GM12892 (cell line): ENCODE measurements around the gene RXRG.
"Not testable (repeated sequence)": the region's sequence is repeated elsewhere in the genome, so short reads cannot be mapped to it uniquely, and the experiment has no call there.

Experiments
- DNase-seq: peaks from one replicate; pipeline ENCODE4 v3.0.0; 2011; ENCODE audit not compliant: insufficient read length
- FAIRE-seq: peaks from 2 replicates; lab custom pipeline; 2011; peaks lifted over from hg19 to GRCh38; lab: Jason Lieb, UNC
- POLR2A ChIP-seq: IDR thresholded peaks from 2 replicates; pipeline ENCODE4 v1.6.1; 2011; ENCODE audit warnings: low read depth, low read length, control low read depth
- POLR2AphosphoS5 ChIP-seq: IDR thresholded peaks from 2 replicates; pipeline ENCODE4 v1.6.1; 2011; ENCODE audit warnings: low read depth, low read length, control low read depth
- TAF1 ChIP-seq: IDR thresholded peaks from 2 replicates; pipeline ENCODE4 v1.6.1; 2011; ENCODE audit warnings: low read depth, mild to moderate bottlenecking, control low read depth, low read length, borderline replicate concordance

RXRG gene

DNA sequence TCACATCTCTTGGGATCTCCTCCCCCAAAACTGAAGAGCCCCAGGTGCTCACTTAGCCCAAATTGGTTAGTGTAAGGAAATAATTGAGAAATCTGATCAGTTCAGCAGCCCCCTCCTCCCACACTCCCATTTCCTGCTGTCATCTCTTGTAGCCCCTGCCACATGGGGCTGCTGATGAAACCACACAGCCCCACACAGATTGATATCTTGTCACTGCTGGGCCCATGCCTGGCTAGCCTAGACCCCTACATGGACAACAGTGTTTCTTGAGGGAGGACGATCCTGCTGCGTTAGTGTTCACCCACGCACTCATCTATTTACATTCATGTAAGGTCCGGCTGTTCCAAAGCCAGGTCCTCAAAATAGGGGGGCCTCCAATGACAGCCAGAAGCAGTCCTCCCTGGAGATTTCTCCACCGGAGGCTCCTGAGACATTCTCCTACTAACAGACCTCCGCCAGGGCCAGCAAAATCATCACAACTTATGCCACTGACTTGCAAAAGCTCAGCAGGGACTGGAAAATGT is 23.9 kb upstream of the RXRG start:
- no peak for FAIRE-seq
- no peak for DNase-seq
- TF ChIP-seq POLR2AphosphoS5 (no peak), TAF1 (no peak), POLR2A (no peak)

DNA sequence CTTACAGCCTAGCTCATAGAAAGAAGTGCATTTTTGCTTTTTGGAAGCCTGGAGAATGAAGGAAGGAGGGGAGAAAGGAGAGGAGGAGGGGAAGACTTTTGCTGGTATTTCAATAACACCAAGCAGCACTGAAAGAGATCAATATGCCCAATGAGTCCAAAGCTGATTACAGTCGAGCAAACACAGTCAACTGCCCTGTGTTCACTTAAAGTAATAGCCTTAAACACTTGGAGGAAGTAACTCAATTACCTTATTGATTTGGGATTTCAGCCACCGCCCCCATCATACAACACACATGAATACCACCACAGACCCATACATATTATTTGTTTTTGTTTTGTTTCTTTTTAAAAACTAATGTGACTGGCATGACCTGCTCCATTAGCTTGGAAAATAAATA is 23.3 kb upstream of the RXRG start:
- FAIRE-seq (no peak), DNase-seq (no peak)
- TF ChIP-seq POLR2AphosphoS5 (no peak), TAF1 (no peak), POLR2A (no peak)

DNA sequence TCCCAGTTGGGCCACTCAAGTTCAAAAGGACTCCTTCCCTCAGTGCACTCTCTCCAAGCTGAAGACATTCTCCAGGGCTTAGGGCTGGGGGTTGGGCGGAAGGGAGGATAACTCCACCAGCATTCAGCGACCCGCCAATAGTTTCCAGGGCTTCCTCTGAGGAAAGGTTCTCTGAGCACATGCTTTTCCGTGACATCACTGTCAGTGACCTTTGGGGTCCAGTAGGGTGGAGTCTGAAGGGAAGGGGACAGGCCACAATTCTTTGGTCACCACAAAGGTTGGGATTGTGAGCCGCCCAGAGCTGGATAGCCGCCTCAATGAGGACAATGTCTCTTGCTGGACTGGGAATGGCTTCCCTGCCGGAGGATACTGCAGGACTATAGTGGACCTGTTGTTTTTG is 22.8 kb upstream of the RXRG start:
- FAIRE-seq (no peak), DNase-seq (no peak)
- TF ChIP-seq TAF1 (no peak), POLR2A (no peak), POLR2AphosphoS5 (no peak)

DNA sequence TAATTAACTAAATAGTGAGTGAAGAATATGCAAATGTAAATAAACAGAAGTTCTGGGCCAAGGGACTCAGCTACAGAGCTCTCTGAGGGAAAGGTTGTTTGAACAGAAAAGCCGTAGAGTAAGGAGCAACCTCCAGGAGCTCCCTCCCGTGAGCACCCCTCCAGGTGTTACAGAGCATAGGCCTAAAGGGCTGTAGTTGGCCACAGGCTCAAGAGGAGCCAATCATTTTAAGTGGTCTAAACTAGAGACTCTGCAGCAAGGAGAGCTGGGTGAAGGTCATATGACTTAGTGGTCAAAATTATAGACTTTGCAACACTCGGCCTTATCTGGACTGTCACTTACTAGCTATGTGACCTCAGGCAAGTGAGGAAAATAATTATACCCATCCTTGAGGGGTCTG is 19.1 kb upstream of the RXRG start:
- no peak for DNase-seq
- FAIRE-seq = no peak
- TF ChIP-seq POLR2AphosphoS5 (no peak), TAF1 (no peak), POLR2A (no peak)

DNA sequence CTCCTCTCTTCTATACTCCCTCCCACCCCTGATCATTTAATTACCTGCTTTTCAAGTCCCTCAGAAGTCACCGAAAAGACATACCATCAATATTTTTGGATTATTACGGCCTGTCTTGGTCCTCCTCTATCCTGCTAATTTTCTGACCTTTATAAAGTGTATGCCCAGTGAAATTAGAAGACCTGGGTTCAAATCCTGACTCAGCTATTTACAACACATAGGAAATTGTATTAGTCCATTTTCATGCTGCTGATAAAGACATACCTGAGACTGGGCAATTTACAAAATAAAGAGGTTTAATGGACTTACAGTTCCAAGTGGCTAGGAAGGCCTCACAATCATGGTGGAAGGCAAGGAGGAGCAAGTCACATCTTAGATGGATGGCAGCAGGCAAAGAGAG is 14.8 kb upstream of the RXRG start:
- not testable (repeated sequence) for FAIRE-seq, DNase-seq

DNA sequence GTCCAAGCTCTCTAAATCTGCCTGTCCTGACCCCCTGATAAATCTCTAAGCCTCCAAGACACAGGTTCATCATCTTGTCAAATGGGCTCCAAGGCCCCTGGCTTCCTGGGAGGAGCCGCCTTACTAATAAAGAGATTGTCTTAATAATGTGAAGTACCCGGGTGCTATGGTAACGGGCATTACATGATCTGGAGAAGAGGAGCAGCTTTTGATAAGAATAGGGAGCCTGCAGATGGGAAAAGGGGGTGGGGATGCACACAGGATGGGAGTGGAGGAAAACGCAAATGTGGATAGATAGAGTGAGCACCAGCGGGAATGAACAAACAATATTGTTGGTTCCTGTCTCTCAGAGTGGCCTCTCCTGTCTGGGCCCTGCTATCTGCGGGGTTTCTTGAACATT is 11.9 kb upstream of the RXRG start:
- FAIRE-seq (no peak), DNase-seq (no peak)
- TF ChIP-seq POLR2AphosphoS5 (no peak), POLR2A (no peak), TAF1 (no peak)

DNA sequence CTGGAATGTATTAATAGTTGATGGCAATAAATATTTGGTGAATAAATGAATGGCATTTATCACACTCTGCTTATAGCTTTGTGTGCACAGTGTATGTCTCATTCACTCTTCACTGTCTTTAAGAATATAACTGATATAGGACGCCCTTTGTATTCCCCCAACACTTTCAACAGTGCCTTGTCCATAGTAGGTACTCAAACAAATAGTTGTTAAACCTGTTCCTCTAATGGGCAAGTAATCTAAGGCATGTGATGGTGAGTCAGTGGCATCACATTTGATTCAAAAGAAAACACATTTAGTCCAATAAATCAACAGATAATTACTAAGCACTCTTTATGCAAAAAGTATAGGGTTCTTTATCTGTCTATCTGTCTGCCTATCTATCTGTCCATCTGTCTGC is 11.2 kb upstream of the RXRG start:
- TF ChIP-seq TAF1 = no peak
- no peak for TF ChIP-seq POLR2A
- TF ChIP-seq POLR2AphosphoS5 = no peak
- DNase-seq (no peak), FAIRE-seq (no peak)

DNA sequence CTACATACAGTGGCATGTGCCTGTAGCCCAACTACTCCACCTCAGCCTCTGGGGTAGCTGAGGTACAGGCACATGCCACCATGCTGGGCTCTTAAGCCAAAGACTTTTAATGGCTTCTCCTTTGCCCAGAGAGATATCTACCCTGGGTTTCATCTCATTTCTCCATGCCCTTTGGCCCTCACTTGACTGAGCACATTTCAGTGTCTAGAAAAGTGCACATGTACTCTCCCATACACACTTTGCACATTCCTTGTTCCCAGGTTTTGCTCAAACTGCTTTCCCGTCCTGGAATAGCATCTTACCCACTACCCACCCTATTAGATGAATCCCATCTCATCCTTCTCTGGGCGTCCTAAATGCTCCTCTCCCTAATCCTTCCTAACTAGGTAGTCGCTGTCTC is 10.2 kb upstream of the RXRG start:
- FAIRE-seq (no peak), DNase-seq (no peak)
- TF ChIP-seq TAF1 = no peak
- no peak for TF ChIP-seq POLR2AphosphoS5
- TF ChIP-seq POLR2A = no peak

DNA sequence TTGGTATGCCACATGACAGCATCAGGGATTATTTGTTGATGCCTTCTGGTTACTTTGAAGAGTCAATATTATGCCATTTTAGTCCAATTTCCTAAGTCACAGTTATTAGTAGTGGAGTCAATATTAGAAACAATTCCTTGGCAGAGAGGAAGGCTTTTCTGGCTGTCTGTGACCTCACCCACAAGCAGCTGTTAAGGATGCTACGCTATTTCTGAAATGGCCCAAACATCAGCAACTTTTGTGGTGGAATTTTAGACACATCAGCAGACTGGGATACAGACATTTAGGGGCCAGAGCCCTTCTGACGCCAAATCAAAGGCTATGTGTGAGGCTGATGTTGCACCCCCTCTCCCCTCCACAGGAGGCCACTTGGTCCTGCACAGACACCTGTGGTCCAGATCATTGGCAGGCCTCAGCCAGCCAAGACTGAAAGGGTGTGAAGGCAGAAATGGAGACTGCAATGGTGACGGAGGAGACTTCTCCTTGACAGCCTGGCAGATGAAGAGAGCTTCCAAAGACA is 9.2 kb upstream of the RXRG start:
- no peak for DNase-seq
- no peak for FAIRE-seq
- no peak for TF ChIP-seq TAF1
- TF ChIP-seq POLR2A = no peak
- no peak for TF ChIP-seq POLR2AphosphoS5

DNA sequence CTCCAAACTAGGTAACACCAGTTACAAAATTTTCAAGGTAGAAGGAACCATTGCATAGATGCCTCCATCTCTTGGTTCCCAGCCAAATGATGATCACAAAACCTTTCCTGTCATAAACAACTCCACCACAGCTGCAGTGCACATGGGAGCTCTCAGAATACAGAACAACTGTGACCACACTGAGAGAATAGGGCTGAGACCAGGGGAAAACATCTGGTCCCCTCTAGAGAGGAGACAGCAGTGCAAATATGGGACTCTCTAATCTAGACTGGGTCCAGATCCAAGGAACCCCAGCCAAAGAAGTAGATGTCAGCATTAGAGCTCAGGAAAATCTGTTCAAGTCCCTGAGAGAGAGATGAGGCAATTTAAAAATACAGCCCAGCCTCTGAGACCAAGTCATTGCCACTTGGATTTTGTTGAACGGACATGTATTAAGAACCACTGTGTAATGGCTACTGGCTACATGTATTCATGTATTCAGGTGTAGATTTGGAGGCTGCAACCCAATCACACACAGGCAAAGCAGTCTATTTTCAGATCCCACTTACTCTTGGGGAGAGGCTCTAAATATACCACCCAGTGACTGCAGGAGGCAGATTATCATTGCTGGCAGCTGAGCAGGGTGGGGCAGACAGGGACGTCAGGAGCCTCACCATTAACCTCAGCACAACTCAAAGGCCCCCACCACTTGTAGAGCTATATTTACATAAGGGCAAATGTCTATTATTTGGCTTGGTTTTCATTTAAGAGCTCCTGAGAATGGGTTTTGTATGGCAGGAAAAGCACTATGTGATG is 7.6 kb upstream of the RXRG start:
- DNase-seq (no peak), FAIRE-seq (no peak)

DNA sequence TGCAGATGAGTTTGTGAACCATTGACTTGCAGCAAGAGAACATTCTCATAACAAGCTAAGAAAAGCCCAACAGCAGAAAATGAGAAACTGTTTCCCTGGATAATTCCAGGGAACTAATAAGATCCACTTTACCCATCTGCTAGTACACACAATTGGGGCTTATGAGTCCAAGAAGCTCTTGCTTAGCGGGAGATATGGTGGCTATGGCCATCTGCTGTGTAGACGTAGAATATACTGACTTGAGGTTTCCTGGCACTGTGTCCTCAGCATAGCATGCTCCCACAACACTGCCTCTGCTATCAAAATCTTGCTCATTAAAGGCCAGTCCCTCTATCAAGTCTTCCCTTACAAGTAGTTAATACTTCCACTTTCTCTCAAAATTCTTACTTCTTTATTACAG is 6.8 kb upstream of the RXRG start:
- DNase-seq = no peak
- no peak for FAIRE-seq
- no peak for TF ChIP-seq POLR2A
- TF ChIP-seq TAF1 = no peak
- TF ChIP-seq POLR2AphosphoS5 = no peak

More for the DNA sequence above, 7.6 kb upstream of the RXRG start:
- TF ChIP-seq TAF1 (no peak), POLR2A (no peak), POLR2AphosphoS5 (no peak)

DNA sequence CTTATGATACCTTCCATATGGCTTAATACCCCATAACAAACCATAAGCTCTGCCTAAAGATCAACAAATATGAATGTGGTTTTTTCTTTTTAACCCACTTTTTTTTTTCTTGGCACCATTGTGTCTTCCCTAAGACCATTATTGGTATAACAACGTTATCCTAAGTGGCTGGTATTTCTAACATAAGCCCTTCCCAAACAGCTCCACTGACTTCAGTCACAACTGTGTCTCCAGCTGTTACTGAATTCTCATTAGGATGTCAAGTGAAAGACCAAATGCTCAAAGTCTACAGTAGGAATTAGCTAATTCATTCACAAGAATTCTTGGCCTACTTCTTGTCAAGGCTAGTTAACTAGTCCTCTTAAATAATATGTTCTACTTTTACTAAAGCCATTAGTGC is 4.2 kb upstream of the RXRG start:
- TF ChIP-seq POLR2AphosphoS5 (no peak), TAF1 (no peak), POLR2A (no peak)
- no peak for FAIRE-seq
- DNase-seq = no peak

DNA sequence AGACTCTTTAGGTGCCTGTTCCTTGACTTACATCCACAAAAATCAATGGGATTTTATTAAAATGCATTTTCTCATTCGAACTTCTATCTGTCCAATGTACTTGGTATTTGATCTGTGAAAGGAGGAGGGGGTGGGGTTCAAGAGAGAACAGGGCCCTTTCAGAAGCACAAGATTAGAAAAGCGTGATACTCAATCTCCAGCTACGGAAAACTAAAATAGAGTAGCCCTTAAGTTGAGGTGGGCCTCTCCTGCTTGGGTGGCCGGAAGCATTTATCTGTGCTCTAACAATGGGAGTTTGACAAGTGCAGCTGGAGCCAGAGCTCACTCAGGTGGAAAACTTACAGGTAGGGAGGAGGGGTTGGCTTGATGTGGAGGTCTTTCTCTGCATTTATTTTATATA is 462 bp upstream of the RXRG start:
- FAIRE-seq (no peak), DNase-seq (no peak)
- TF ChIP-seq TAF1 (no peak), POLR2AphosphoS5 (no peak), POLR2A (no peak)
